ENCODE data around the gene STMP1.

The STMP1 gene

DNA sequence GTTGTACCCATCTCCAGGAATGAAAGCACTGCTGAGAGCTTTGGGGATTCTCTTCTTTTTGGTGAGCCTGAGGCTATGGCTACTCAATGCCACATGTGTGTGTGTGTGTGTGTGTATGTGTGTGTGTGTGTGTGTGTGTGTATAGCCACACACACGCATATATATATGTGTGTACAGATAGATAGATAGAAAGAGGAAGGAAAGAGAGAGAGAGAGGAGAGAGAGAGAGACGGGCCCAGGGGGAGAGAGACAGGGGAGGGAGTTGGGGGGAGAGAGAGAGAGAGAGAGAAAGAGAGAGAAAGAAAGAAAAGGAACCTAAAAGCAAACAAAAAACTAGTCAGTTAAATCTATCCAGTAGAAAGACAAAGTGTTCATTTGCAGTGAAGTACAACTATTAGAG lies 57.4 kb downstream of the STMP1 start:
- DNase-seq (ENCODE audit: low read depth): no peak

DNA sequence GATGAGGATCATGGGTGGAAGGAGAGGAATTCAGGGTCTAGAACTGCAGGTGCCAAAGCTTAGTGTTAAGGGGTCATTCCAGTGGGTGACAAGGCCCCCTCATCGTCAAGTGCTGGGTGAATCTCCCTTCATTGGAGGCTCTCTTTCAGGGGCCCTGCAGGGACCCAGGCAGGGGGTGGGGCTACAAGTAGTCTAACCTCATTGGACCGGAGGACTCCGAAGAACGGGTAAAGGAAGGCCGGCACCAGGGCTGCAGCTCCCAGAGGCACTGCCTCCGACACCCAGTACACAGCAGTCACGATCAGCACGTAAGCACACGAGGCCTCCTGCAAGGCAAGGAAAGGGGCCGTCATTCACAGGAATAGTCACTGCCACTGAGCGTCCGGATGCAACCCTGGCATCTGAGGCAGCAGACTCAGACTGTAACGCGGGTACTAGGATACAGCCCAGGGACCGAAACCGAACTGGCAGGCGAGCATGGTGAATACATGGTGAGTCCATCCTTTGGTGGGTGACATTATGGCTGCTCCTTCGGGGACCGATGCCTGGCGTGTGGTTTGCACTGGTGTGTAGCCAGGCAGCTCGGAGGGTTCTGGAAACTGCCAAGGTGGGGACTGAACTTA lies 59.0 kb downstream of the STMP1 start:
- no peak for DNase-seq (ENCODE audit: low read depth)

DNA sequence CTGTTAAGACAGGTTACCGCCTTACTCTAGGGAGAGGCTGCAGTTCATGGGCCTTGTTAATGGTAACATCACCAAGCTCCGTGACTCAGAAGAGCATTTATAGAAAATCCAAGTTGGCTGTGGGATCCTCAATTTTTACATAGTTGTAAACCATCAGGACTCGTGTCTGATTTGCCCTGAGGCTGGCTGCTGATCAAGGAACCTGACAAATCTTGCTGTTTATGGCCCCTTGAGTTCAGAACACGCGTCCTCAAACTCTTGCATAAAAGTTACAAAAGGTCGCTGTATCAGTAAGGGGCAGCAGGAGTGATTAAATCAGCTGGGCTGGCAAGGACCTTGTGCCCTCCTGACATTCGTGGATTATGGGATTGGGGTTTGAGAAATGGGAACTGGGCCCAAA lies 61.1 kb downstream of the STMP1 start:
- no peak for DNase-seq (ENCODE audit: low read depth)
